ENCODE results near the gene PCSK5.

Gene PCSK5

GRCh38 chr9:76203373-76203772 lies 312.9 kb downstream of the PCSK5 start:
- DNase-seq, result no peak

- no peak for DNase-seq
Measured at GRCh38 chr9:76206821-76207220, 316.3 kb downstream of the PCSK5 start.

GRCh38 chr9:76213751-76214150 lies 323.3 kb downstream of the PCSK5 start:
- no peak for DNase-seq

- no peak for DNase-seq
Measured at GRCh38 chr9:76215066-76215465, 324.6 kb downstream of the PCSK5 start.

GRCh38 chr9:76216161-76216649 lies 325.7 kb downstream of the PCSK5 start:
- no peak for DNase-seq

GRCh38 chr9:76218117-76218885 lies 327.8 kb downstream of the PCSK5 start:
- DNase-seq, result no peak

- peak; percentile 28 for DNase-seq
Measured at GRCh38 chr9:76218886-76219445, 328.5 kb downstream of the PCSK5 start.

- DNase-seq, result peak; percentile 56
Measured at GRCh38 chr9:76219560-76220151, 329.2 kb downstream of the PCSK5 start.

GRCh38 chr9:76221423-76221822 lies 330.9 kb downstream of the PCSK5 start:
- no peak for DNase-seq

- peak; percentile 24 for DNase-seq
Measured at GRCh38 chr9:76223749-76224340, 333.4 kb downstream of the PCSK5 start.

- DNase-seq, result no peak
Measured at GRCh38 chr9:76227156-76227555, 336.7 kb downstream of the PCSK5 start.

GRCh38 chr9:76231001-76231400 lies 340.5 kb downstream of the PCSK5 start:
- DNase-seq, result no peak

- no peak for DNase-seq
Measured at GRCh38 chr9:76232861-76233489, 342.5 kb downstream of the PCSK5 start.

GRCh38 chr9:76240578-76240977 lies 350.1 kb downstream of the PCSK5 start:
- no peak for DNase-seq

- DNase-seq, result no peak
Measured at GRCh38 chr9:76245518-76245917, 355.0 kb downstream of the PCSK5 start.

GRCh38 chr9:76246680-76247079 lies 356.2 kb downstream of the PCSK5 start:
- no peak for DNase-seq

GRCh38 chr9:76247426-76247825 lies 357.0 kb downstream of the PCSK5 start:
- DNase-seq, result no peak

- DNase-seq, result no peak
Measured at GRCh38 chr9:76249309-76249708, 358.8 kb downstream of the PCSK5 start.

GRCh38 chr9:76255781-76256455 lies 365.4 kb downstream of the PCSK5 start:
- peak; percentile 46 for DNase-seq

- no peak for DNase-seq
Measured at GRCh38 chr9:76257311-76257710, 366.8 kb downstream of the PCSK5 start.

- peak; percentile 30 for DNase-seq
Measured at GRCh38 chr9:76266649-76267283, 376.3 kb downstream of the PCSK5 start.

GRCh38 chr9:76267284-76267652 lies 376.8 kb downstream of the PCSK5 start:
- peak; percentile 40 for DNase-seq
